ENCODE measurements around the gene CYP27B1. TPM values are rescaled to one million over a fixed set of nuclear protein-coding genes. Genes with fewer than 3 reads are reported as not detected.
"Not testable (repeated sequence)": the region's sequence is repeated elsewhere in the genome, so short reads cannot be mapped to it uniquely, and the experiment has no call there.

CYP27B1 gene
- total and polyA plus RNA-seq, 2 experiments from 2014 or later: 0.33 to 1.3 TPM

GRCh38 chr12:57717131-57717530, 49.7 kb downstream of the CYP27B1 start:
- H3K4me1 ChIP-seq (ENCODE audit: low read depth): no peaks in the 10 kb centered on the region
- no peaks in the 10 kb centered on the region for H3K27me3 ChIP-seq
- no peak for TF ChIP-seq CTCF (IDR thresholded peaks at IDR 0.05; ENCODE audit: low read depth, low read length)
- peaks cover 17% of the 10 kb centered on the region for H3K36me3 ChIP-seq
- no peak overlapping the region for H3K4me3 ChIP-seq
- H3K27ac ChIP-seq: no peak overlapping the region
- no peak for DNase-seq (ENCODE audit: low read depth in 1 of 2, low spot score in 1 of 2)
- no peaks in the 10 kb centered on the region for H3K9me3 ChIP-seq (ENCODE audit: low read depth)

- Histone ChIP-seq H3K27ac (no peak overlapping the region), H3K4me1 (ENCODE audit: low read depth) (no peaks in the 10 kb centered on the region), H3K4me3 (no peak overlapping the region), H3K36me3 (peaks cover 17% of the 10 kb centered on the region), H3K27me3 (no peaks in the 10 kb centered on the region), H3K9me3 (ENCODE audit: low read depth) (no peaks in the 10 kb centered on the region)
- no peak for DNase-seq (ENCODE audit: low read depth in 1 of 2, low spot score in 1 of 2)
- no peak for TF ChIP-seq CTCF (IDR thresholded peaks at IDR 0.05; ENCODE audit: low read depth, low read length)
Measured at GRCh38 chr12:57716305-57716704, 50.6 kb downstream of the CYP27B1 start.

GRCh38 chr12:57715786-57716185, 51.1 kb downstream of the CYP27B1 start:
- H3K4me3 ChIP-seq: no peak overlapping the region
- H3K4me1 ChIP-seq (ENCODE audit: low read depth): no peaks in the 10 kb centered on the region
- no peak for TF ChIP-seq CTCF (IDR thresholded peaks at IDR 0.05; ENCODE audit: low read depth, low read length)
- peaks cover 17% of the 10 kb centered on the region for H3K36me3 ChIP-seq
- no peaks in the 10 kb centered on the region for H3K9me3 ChIP-seq (ENCODE audit: low read depth)
- no peaks in the 10 kb centered on the region for H3K27me3 ChIP-seq
- no peak for DNase-seq (ENCODE audit: low read depth in 1 of 2, low spot score in 1 of 2)
- no peak overlapping the region for H3K27ac ChIP-seq

GRCh38 chr12:57715036-57715748, 51.7 kb downstream of the CYP27B1 start:
- not testable (repeated sequence) for H3K4me1 ChIP-seq (ENCODE audit: low read depth); DNase-seq (ENCODE audit: low read depth in 1 of 2, low spot score in 1 of 2); H3K27ac ChIP-seq; H3K4me3 ChIP-seq; H3K27me3 ChIP-seq; H3K9me3 ChIP-seq (ENCODE audit: low read depth)
- H3K36me3 ChIP-seq: peaks cover 17% of the 10 kb centered on the region

GRCh38 chr12:57713209-57713608, 53.7 kb downstream of the CYP27B1 start:
- TF ChIP-seq CTCF (IDR thresholded peaks at IDR 0.05; ENCODE audit: low read depth, low read length): no peak
- no peak for DNase-seq (ENCODE audit: low read depth in 1 of 2, low spot score in 1 of 2)
- peaks cover 5% of the 10 kb centered on the region for H3K36me3 ChIP-seq

GRCh38 chr12:57712701-57713100, 54.2 kb downstream of the CYP27B1 start:
- no peaks in the 10 kb centered on the region for H3K9me3 ChIP-seq (ENCODE audit: low read depth)
- H3K4me3 ChIP-seq: no peak overlapping the region
- peaks cover 2% of the 10 kb centered on the region for H3K36me3 ChIP-seq
- no peaks in the 10 kb centered on the region for H3K4me1 ChIP-seq (ENCODE audit: low read depth)
- no peak for TF ChIP-seq CTCF (IDR thresholded peaks at IDR 0.05; ENCODE audit: low read depth, low read length)
- no peak for DNase-seq (ENCODE audit: low read depth in 1 of 2, low spot score in 1 of 2)
- H3K27ac ChIP-seq: no peak overlapping the region
- H3K27me3 ChIP-seq: no peaks in the 10 kb centered on the region

More at GRCh38 chr12:57713209-57713608, 53.7 kb downstream of the CYP27B1 start:
- Histone ChIP-seq H3K27me3 (no peaks in the 10 kb centered on the region), H3K27ac (no peak overlapping the region), H3K9me3 (ENCODE audit: low read depth) (no peaks in the 10 kb centered on the region), H3K4me1 (ENCODE audit: low read depth) (no peaks in the 10 kb centered on the region), H3K4me3 (no peak overlapping the region)

Other genes with a start within 250 kb of the CYP27B1 start
- gene DDIT3, start 246.6 kb downstream of the CYP27B1 start, total RNA-seq: 30.2 and 44.2 TPM in 2 replicates
- gene DDIT3, start 246.6 kb downstream of the CYP27B1 start, polyA plus RNA-seq: 33.8 and 51.3 TPM in 2 replicates
- 13.8 and 14.1 TPM in 2 replicates for gene MBD6, start 244.3 kb downstream of the CYP27B1 start, total RNA-seq
- 22.8 and 36.9 TPM in 2 replicates for gene MBD6, start 244.3 kb downstream of the CYP27B1 start, polyA plus RNA-seq
- 210 and 230 TPM in 2 replicates for gene DCTN2, start 219.9 kb downstream of the CYP27B1 start, total RNA-seq
- 156 and 157 TPM in 2 replicates for gene DCTN2, start 219.9 kb downstream of the CYP27B1 start, polyA plus RNA-seq
- gene KIF5A, start 217.0 kb downstream of the CYP27B1 start, total RNA-seq: 0.36 and 0.49 TPM in 2 replicates
- 0.05 and 0.11 TPM in 2 replicates for gene KIF5A, start 217.0 kb downstream of the CYP27B1 start, polyA plus RNA-seq
- 15.1 and 23.5 TPM in 2 replicates for gene PIP4K2C, start 175.9 kb downstream of the CYP27B1 start, total RNA-seq
- 20.4 and 25.5 TPM in 2 replicates for gene PIP4K2C, start 175.9 kb downstream of the CYP27B1 start, polyA plus RNA-seq
- gene DTX3, start 162.3 kb downstream of the CYP27B1 start, total RNA-seq: 52.1 and 59.0 TPM in 2 replicates
- 44.5 and 46.6 TPM in 2 replicates for gene DTX3, start 162.3 kb downstream of the CYP27B1 start, polyA plus RNA-seq
- gene ARHGEF25, start 155.6 kb downstream of the CYP27B1 start, total RNA-seq: 22.3 and 38.6 TPM in 2 replicates
- gene ARHGEF25, start 155.6 kb downstream of the CYP27B1 start, polyA plus RNA-seq: 2.0 and 3.5 TPM in 2 replicates
- gene B4GALNT1, start 133.9 kb downstream of the CYP27B1 start, total RNA-seq: 0.32 TPM in 1 of 2 replicates, not detected in the other
- gene B4GALNT1, start 133.9 kb downstream of the CYP27B1 start, polyA plus RNA-seq: 0.29 TPM in 1 of 2 replicates, not detected in the other
- gene OS9, start 72.9 kb downstream of the CYP27B1 start, total RNA-seq: 182 and 202 TPM in 2 replicates
- 122 and 134 TPM in 2 replicates for gene OS9, start 72.9 kb downstream of the CYP27B1 start, polyA plus RNA-seq
- 0.33 and 0.49 TPM in 2 replicates for gene AGAP2, start 28.3 kb downstream of the CYP27B1 start, total RNA-seq
- 0.05 and 0.10 TPM in 2 replicates for gene AGAP2, start 28.3 kb downstream of the CYP27B1 start, polyA plus RNA-seq
- 41.7 and 65.9 TPM in 2 replicates for gene TSPAN31, start 22.0 kb downstream of the CYP27B1 start, total RNA-seq
- gene TSPAN31, start 22.0 kb downstream of the CYP27B1 start, polyA plus RNA-seq: 66.3 and 73.4 TPM in 2 replicates
- gene CDK4, start 14.8 kb downstream of the CYP27B1 start, total RNA-seq: 75.8 and 137 TPM in 2 replicates
- 160 and 172 TPM in 2 replicates for gene CDK4, start 14.8 kb downstream of the CYP27B1 start, polyA plus RNA-seq
- gene MARCHF9, start 12.0 kb downstream of the CYP27B1 start, total RNA-seq: 21.9 and 23.3 TPM in 2 replicates
- 9.0 and 11.7 TPM in 2 replicates for gene MARCHF9, start 12.0 kb downstream of the CYP27B1 start, polyA plus RNA-seq
- 8.1 and 11.9 TPM in 2 replicates for gene METTL1, start 5.0 kb upstream of the CYP27B1 start, total RNA-seq
- gene METTL1, start 5.0 kb upstream of the CYP27B1 start, polyA plus RNA-seq: 20.0 and 21.6 TPM in 2 replicates
- 2.2 and 4.8 TPM in 2 replicates for gene EEF1AKMT3, start 5.5 kb upstream of the CYP27B1 start, total RNA-seq
- 3.7 and 3.9 TPM in 2 replicates for gene EEF1AKMT3, start 5.5 kb upstream of the CYP27B1 start, polyA plus RNA-seq
- 22.6 and 34.4 TPM in 2 replicates for gene TSFM, start 15.7 kb upstream of the CYP27B1 start, total RNA-seq
- 59.6 and 66.7 TPM in 2 replicates for gene TSFM, start 15.7 kb upstream of the CYP27B1 start, polyA plus RNA-seq
- 1.6 TPM in 2 replicates for gene AVIL, start 51.7 kb upstream of the CYP27B1 start, total RNA-seq
- 1.7 and 2.9 TPM in 2 replicates for gene AVIL, start 51.7 kb upstream of the CYP27B1 start, polyA plus RNA-seq
- 103 and 105 TPM in 2 replicates for gene CTDSP2, start 79.7 kb upstream of the CYP27B1 start, total RNA-seq
- gene CTDSP2, start 79.7 kb upstream of the CYP27B1 start, polyA plus RNA-seq: 82.9 and 108 TPM in 2 replicates
- 9.2 and 18.3 TPM in 2 replicates for gene ATP23, start 174.5 kb upstream of the CYP27B1 start, total RNA-seq
- 11.4 and 14.3 TPM in 2 replicates for gene ATP23, start 174.5 kb upstream of the CYP27B1 start, polyA plus RNA-seq